ENCODE data around the gene NDUFS1. TPM values are rescaled to one million over a fixed set of nuclear protein-coding genes. Genes with fewer than 3 reads are reported as not detected.

Gene NDUFS1
- total RNA-seq, 3 donors from 2014 or later = 132 to 172 (median 140) TPM

GRCh38 chr2:206201075-206201848 is 42.0 kb upstream of the NDUFS1 start:
- H3K4me3 ChIP-seq = no peak overlapping the region
- H3K9me3 ChIP-seq = no peaks in the 10 kb centered on the region
- intact Hi-C loops (cut with DNase I, micrococcal nuclease) = no loop called here
- H3K36me3 ChIP-seq (ENCODE audit: low read depth) = no peaks in the 10 kb centered on the region
- no peak for TF ChIP-seq CTCF (IDR thresholded peaks at IDR 0.05)
- DNase-seq (no peak), ATAC-seq (no peak)
- H3K4me1 ChIP-seq (ENCODE audit: low read depth) = no peaks in the 10 kb centered on the region

- no peaks in the 10 kb centered on the region for H3K9me3 ChIP-seq
- no peaks in the 10 kb centered on the region for H3K36me3 ChIP-seq (ENCODE audit: low read depth)
- ATAC-seq (no peak), DNase-seq (no peak)
- intact Hi-C loops (cut with DNase I, micrococcal nuclease) = no loop called here
- TF ChIP-seq CTCF (IDR thresholded peaks at IDR 0.05) = no peak
- no peaks in the 10 kb centered on the region for H3K4me1 ChIP-seq (ENCODE audit: low read depth)
- H3K4me3 ChIP-seq = no peak overlapping the region
These were observed 39.4 kb upstream of the NDUFS1 start for GRCh38 chr2:206198677-206199076.

- Histone ChIP-seq H3K9me3 (no peaks in the 10 kb centered on the region), H3K4me1 (ENCODE audit: low read depth) (no peaks in the 10 kb centered on the region), H3K4me3 (no peak overlapping the region), H3K36me3 (ENCODE audit: low read depth) (no peaks in the 10 kb centered on the region)
- ATAC-seq (no peak), DNase-seq (no peak)
- intact Hi-C loops (cut with DNase I, micrococcal nuclease) = no loop called here
- TF ChIP-seq CTCF (IDR thresholded peaks at IDR 0.05) = no peak
These were observed 34.6 kb upstream of the NDUFS1 start for GRCh38 chr2:206193671-206194357.

- ATAC-seq = no peak
- intact Hi-C loops (cut with DNase I, micrococcal nuclease) = no loop called here
- no peak for TF ChIP-seq CTCF (IDR thresholded peaks at IDR 0.05)
These were observed 32.9 kb upstream of the NDUFS1 start for GRCh38 chr2:206192157-206192556.

GRCh38 chr2:206190689-206191088 is 31.4 kb upstream of the NDUFS1 start:
- no peak for DNase-seq
- intact Hi-C loops (cut with DNase I, micrococcal nuclease) = no loop called here
- H3K36me3 ChIP-seq (ENCODE audit: low read depth) = no peaks in the 10 kb centered on the region
- no peak for TF ChIP-seq CTCF (IDR thresholded peaks at IDR 0.05)
- no peak overlapping the region for H3K4me3 ChIP-seq
- ATAC-seq = no peak
- no peaks in the 10 kb centered on the region for H3K9me3 ChIP-seq
- H3K4me1 ChIP-seq (ENCODE audit: low read depth) = no peaks in the 10 kb centered on the region

More at GRCh38 chr2:206192157-206192556, 32.9 kb upstream of the NDUFS1 start:
- H3K36me3 ChIP-seq (ENCODE audit: low read depth) = no peaks in the 10 kb centered on the region
- no peak overlapping the region for H3K4me3 ChIP-seq
- DNase-seq = no peak
- H3K9me3 ChIP-seq = no peaks in the 10 kb centered on the region
- no peaks in the 10 kb centered on the region for H3K4me1 ChIP-seq (ENCODE audit: low read depth)
